DND-41 (cell line): ENCODE results near the gene SPNS2.

Experiments used
- ATAC-seq: fragments of 200-7000 bp; cut with Tn5 transposase; 3 replicates; pipeline ENCODE4 v1.9.1; 2021; ENCODE audit warnings: low read depth; ENCODE audit not compliant: insufficient read depth
- DNase-seq: peaks from one replicate; pipeline ENCODE4 v3.0.0-alpha.2; 2020
- H2AFZ ChIP-seq: 2 replicates; pipeline ENCODE4 v1.6.0; 2012; ENCODE audit warnings: low read depth, low read length
- H3K27ac ChIP-seq: 2 replicates; pipeline ENCODE4 v1.5.1; 2012; ENCODE audit warnings: low read length, inconsistent platforms
- H3K27me3 ChIP-seq: fragments of 200-600 bp; sonication (generic); 2 replicates; pipeline ENCODE4 v1.6.0; 2012; ENCODE audit warnings: low read length, mild to moderate bottlenecking, inconsistent platforms; ENCODE audit not compliant: insufficient read depth, poor library complexity
- H3K36me3 ChIP-seq: 2 replicates; pipeline ENCODE4 v1.5.1; 2012; ENCODE audit warnings: low read length, inconsistent platforms; ENCODE audit not compliant: insufficient read depth
- H3K4me1 ChIP-seq: 2 replicates; pipeline ENCODE4 v1.5.1; 2012; ENCODE audit warnings: mild to moderate bottlenecking, low read length; ENCODE audit not compliant: insufficient read depth
- H3K4me2 ChIP-seq: 2 replicates; pipeline ENCODE4 v1.6.0; 2012; ENCODE audit warnings: mild to moderate bottlenecking, moderate library complexity, low read length, inconsistent platforms; ENCODE audit not compliant: insufficient read depth
- H3K4me3 ChIP-seq, 2 experiments: fragments of 200-600 bp in 1 of 2; shearing (Covaris generic) in 1 of 2; 2 replicates each; pipeline ENCODE4 v1.5.1; 2012 to 2016; ENCODE audit warnings: inconsistent platforms in 2 of 2, low read length in 2 of 2, mild to moderate bottlenecking in 2 of 2, low read depth in 1 of 2, moderate library complexity in 1 of 2
- H3K79me2 ChIP-seq: 2 replicates; pipeline ENCODE4 v1.6.0; 2012; ENCODE audit warnings: low read length, inconsistent platforms; ENCODE audit not compliant: insufficient read depth
- H3K9ac ChIP-seq: 2 replicates; pipeline ENCODE4 v1.6.0; 2012; ENCODE audit warnings: low read depth, mild to moderate bottlenecking, inconsistent platforms, low read length, moderate library complexity
- H3K9me3 ChIP-seq: 2 replicates; pipeline ENCODE4 v1.5.1; 2012; ENCODE audit warnings: low read length, moderate library complexity, mild to moderate bottlenecking, inconsistent platforms; ENCODE audit not compliant: insufficient read depth, severe bottlenecking
- H4K20me1 ChIP-seq: 2 replicates; pipeline ENCODE4 v1.6.0; 2012; ENCODE audit warnings: low read length; ENCODE audit not compliant: insufficient read depth
- EZH2 ChIP-seq: IDR thresholded peaks from 3 replicates; pipeline ENCODE4 v1.6.1; 2012; ENCODE audit warnings: borderline replicate concordance, low read depth, mild to moderate bottlenecking, moderate library complexity, low read length, inconsistent platforms; ENCODE audit not compliant: severe bottlenecking
- TF ChIP-seq, protein P1 (sequence below): IDR thresholded peaks from 2 replicates; pipeline ENCODE4 v1.5.1; 2012; ENCODE audit warnings: borderline replicate concordance, low read length, moderate library complexity, mild to moderate bottlenecking; ENCODE audit not compliant: poor library complexity, severe bottlenecking; ENCODE audit errors: extremely low read depth

SPNS2 gene

DNA sequence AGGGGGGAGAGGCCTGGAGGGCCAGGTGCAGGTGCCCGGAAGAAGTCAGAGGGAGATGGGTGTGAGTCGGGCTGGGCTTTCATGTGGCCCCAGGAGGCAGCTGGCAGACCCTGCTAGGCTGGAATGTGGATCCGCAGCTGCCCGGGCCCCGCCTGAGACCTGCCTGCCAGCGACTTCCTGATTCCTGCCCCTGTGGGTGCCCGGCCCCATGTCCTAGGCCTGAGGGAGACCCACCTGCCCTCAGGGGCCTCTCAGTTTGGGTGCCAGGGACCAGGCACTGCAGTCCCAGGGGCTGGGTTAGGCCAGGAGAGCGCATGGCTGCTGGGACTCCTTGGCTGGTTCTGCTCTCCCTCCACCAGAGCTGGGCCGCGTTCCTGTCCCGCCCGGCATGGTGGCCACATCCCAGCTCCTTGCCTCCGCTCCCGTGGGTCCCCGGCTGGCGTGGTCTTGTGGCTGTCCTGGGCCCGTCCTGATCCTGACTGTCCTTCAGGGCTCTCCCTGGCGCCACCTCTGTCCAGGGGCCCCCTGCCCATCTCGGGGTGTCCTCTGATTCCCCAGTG lies 22.1 kb upstream of the SPNS2 start:
- no peaks in the 10 kb centered on the region for H3K27me3 ChIP-seq
- DNase-seq = no peak
- H2AFZ ChIP-seq = no peak overlapping the region
- H3K4me1 ChIP-seq = peaks cover 26% of the 10 kb centered on the region
- H3K79me2 ChIP-seq = no peaks in the 10 kb centered on the region
- TF ChIP-seq, protein P1, sequence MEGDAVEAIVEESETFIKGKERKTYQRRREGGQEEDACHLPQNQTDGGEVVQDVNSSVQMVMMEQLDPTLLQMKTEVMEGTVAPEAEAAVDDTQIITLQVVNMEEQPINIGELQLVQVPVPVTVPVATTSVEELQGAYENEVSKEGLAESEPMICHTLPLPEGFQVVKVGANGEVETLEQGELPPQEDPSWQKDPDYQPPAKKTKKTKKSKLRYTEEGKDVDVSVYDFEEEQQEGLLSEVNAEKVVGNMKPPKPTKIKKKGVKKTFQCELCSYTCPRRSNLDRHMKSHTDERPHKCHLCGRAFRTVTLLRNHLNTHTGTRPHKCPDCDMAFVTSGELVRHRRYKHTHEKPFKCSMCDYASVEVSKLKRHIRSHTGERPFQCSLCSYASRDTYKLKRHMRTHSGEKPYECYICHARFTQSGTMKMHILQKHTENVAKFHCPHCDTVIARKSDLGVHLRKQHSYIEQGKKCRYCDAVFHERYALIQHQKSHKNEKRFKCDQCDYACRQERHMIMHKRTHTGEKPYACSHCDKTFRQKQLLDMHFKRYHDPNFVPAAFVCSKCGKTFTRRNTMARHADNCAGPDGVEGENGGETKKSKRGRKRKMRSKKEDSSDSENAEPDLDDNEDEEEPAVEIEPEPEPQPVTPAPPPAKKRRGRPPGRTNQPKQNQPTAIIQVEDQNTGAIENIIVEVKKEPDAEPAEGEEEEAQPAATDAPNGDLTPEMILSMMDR = no peak
- no peak for TF ChIP-seq EZH2
- no peak overlapping the region for H3K4me2 ChIP-seq
- no peaks in the 10 kb centered on the region; the same call in 1 of the 2 replicates for H3K36me3 ChIP-seq
- no peaks in the 10 kb centered on the region for H4K20me1 ChIP-seq
- no peak for ATAC-seq
- no peak overlapping the region for H3K27ac ChIP-seq
- no peak overlapping the region for H3K4me3 ChIP-seq
- no peaks in the 10 kb centered on the region for H3K9me3 ChIP-seq
- no peak overlapping the region for H3K9ac ChIP-seq

DNA sequence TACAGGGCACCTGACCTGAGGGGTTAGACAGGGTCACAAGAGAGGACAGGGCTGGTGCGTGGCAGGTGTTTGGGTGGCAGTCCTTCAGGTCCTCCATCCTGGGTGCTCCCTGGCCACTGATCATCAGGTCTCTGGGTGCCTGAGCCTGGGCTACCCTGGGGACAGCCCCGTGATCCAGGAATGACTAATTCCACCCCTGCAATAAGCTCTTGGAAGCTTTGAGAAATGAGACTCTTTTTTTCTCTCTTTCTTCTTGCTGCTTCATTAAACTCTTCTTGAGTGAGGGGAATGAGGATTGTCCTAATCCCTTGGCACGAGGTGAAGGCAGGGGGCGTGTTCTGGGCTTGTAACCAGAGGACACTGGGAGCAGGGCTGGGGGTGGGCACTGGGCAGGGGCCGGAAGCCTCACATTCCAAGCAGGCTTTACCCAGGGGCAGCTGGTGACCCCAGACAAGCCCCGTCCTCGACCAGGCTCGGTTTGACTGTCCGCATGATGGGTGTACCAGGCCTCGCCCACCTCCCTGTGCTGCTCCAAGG lies 21.4 kb upstream of the SPNS2 start:
- no peaks in the 10 kb centered on the region for H3K27me3 ChIP-seq
- H3K79me2 ChIP-seq = no peaks in the 10 kb centered on the region
- no peaks in the 10 kb centered on the region; the same call in 1 of the 2 replicates for H3K36me3 ChIP-seq
- no peak overlapping the region for H3K4me2 ChIP-seq
- H3K9ac ChIP-seq = no peak overlapping the region
- H3K9me3 ChIP-seq = no peaks in the 10 kb centered on the region
- no peaks in the 10 kb centered on the region for H4K20me1 ChIP-seq
- H3K27ac ChIP-seq = no peak overlapping the region
- H3K4me3 ChIP-seq = no peak overlapping the region
- TF ChIP-seq EZH2 = no peak
- TF ChIP-seq, protein P1 = no peak
- ATAC-seq (no peak), DNase-seq (no peak)
- no peak overlapping the region for H2AFZ ChIP-seq
- H3K4me1 ChIP-seq = peaks cover 27% of the 10 kb centered on the region

GRCh38 chr17:4478318-4478830 lies 20.3 kb upstream of the SPNS2 start:
- Histone ChIP-seq H3K4me3 (no peak overlapping the region), H3K79me2 (no peaks in the 10 kb centered on the region), H3K9me3 (no peaks in the 10 kb centered on the region), H3K4me1 (peaks cover 27% of the 10 kb centered on the region), H3K27me3 (no peaks in the 10 kb centered on the region), H3K4me2 (no peak overlapping the region), H3K27ac (no peak overlapping the region), H3K9ac (no peak overlapping the region), H4K20me1 (no peaks in the 10 kb centered on the region), H3K36me3 (no peaks in the 10 kb centered on the region; the same call in 1 of the 2 replicates), H2AFZ (no peak overlapping the region)
- DNase-seq (no peak), ATAC-seq (no peak)
- TF ChIP-seq, protein P1 = no peak
